HG03565 (cell line): ENCODE measurements around the gene KCNH6.

Source experiments
- ATAC-seq: cut with Tn5 transposase; IDR thresholded peaks from one replicate; pipeline ENCODE4 v1.9.1; 2021; ENCODE audit warnings: mild to moderate bottlenecking, moderate library complexity; ENCODE audit not compliant: unreplicated experiment

KCNH6 gene

GRCh38 chr17:63504261-63504660 is 18.9 kb upstream of the KCNH6 start:
- ATAC-seq: no peak

- ATAC-seq: no peak
Observed at GRCh38 chr17:63505341-63505740, 17.8 kb upstream of the KCNH6 start.

GRCh38 chr17:63506627-63507026 is 16.5 kb upstream of the KCNH6 start:
- no peak for ATAC-seq

- ATAC-seq: no peak
Observed at GRCh38 chr17:63511331-63511730, 11.8 kb upstream of the KCNH6 start.

GRCh38 chr17:63512388-63512787 is 10.8 kb upstream of the KCNH6 start:
- no peak for ATAC-seq

- ATAC-seq: no peak
Observed at GRCh38 chr17:63512896-63513644, 10.1 kb upstream of the KCNH6 start.

- no peak for ATAC-seq
Observed at GRCh38 chr17:63514477-63514876, 8.7 kb upstream of the KCNH6 start.

- no peak for ATAC-seq
Observed at GRCh38 chr17:63514974-63515373, 8.2 kb upstream of the KCNH6 start.

- ATAC-seq: no peak
Observed at GRCh38 chr17:63515426-63515825, 7.7 kb upstream of the KCNH6 start.

- no peak for ATAC-seq
Observed at GRCh38 chr17:63516910-63517824, 6.0 kb upstream of the KCNH6 start.

- no peak for ATAC-seq
Observed at GRCh38 chr17:63517825-63518534, 5.2 kb upstream of the KCNH6 start.

GRCh38 chr17:63519116-63519881 is 3.9 kb upstream of the KCNH6 start:
- no peak for ATAC-seq

GRCh38 chr17:63519972-63520882 is 2.9 kb upstream of the KCNH6 start:
- ATAC-seq: no peak

- no peak for ATAC-seq
Observed at GRCh38 chr17:63524051-63524450, 893 bp downstream of the KCNH6 start.

- ATAC-seq: no peak
Observed at GRCh38 chr17:63525190-63525946, 2.2 kb downstream of the KCNH6 start.

GRCh38 chr17:63526861-63527260 is 3.7 kb downstream of the KCNH6 start:
- no peak for ATAC-seq

GRCh38 chr17:63528183-63528582 is 5.0 kb downstream of the KCNH6 start:
- ATAC-seq: no peak

GRCh38 chr17:63529711-63530556 is 6.8 kb downstream of the KCNH6 start:
- no peak for ATAC-seq
